Caco-2 (cell line): Measurements from ENCODE around the gene VWA2. TPM values are rescaled to one million over a fixed set of nuclear protein-coding genes. Genes with fewer than 3 reads are reported as not detected.
A peak's percentile ranks its signal among the peaks of the same experiment; 100 is the strongest.

Experiments
- BruUV-seq: library from RNA; stranded (reverse); fragments of 400-500 nt; replicated peaks from 2 replicates; lab custom pipeline; 2021; lab: Mats Ljungman, UMichigan
- CTCF ChIA-PET: fragments of 300-600 bp; sonication (Branson Sonifier 250); formaldehyde crosslinking; loops from one replicate; lab custom pipeline; 2022; ENCODE audit warnings: antibody characterized with exemption; lab: Charles Lee
- POLR2A ChIA-PET: fragments of 300-600 bp; sonication (Branson Sonifier 250); formaldehyde crosslinking; loops from one replicate; lab custom pipeline; 2022; ENCODE audit warnings: antibody characterized with exemption; lab: Charles Lee
- DNase-seq, 2 experiments: peaks; one replicate each; pipeline versions ENCODE4 v3.0.0 to v3.0.0-alpha.2; 2020 to 2022
- H3K27me3 ChIP-seq: replicated peaks from 2 replicates; pipeline ENCODE4 v1.6.0; 2011; ENCODE audit warnings: low read length; ENCODE audit not compliant: control insufficient read depth, insufficient read depth
- H3K36me3 ChIP-seq: 2 replicates; pipeline ENCODE4 v1.5.1; 2011; ENCODE audit warnings: low read length; ENCODE audit not compliant: control insufficient read depth, insufficient read depth
- H3K4me1 ChIP-seq: fragments of 250-450 bp; sonication (Bioruptor Pico); 2 replicates; pipeline ENCODE4 v1.5.1; 2020; ENCODE audit warnings: mild to moderate bottlenecking
- H3K4me3 ChIP-seq: 2 replicates; pipeline ENCODE4 v1.5.1; 2011; ENCODE audit warnings: low read depth, mild to moderate bottlenecking, control low read depth, low read length
- H3K9me3 ChIP-seq: fragments of 250-450 bp; sonication (Bioruptor Pico); 2 replicates; pipeline ENCODE4 v1.5.1; 2020; ENCODE audit warnings: mild to moderate bottlenecking, moderate library complexity
- H3K27ac Mint-ChIP-seq: one replicate; pipeline ENCODE4 v1.8.0; 2022; ENCODE audit warnings: mixed read lengths; ENCODE audit not compliant: unreplicated experiment
- H3K27me3 Mint-ChIP-seq: one replicate; pipeline ENCODE4 v1.8.0; 2022; ENCODE audit warnings: mixed read lengths; ENCODE audit not compliant: insufficient read depth, unreplicated experiment
- H3K36me3 Mint-ChIP-seq: one replicate; pipeline ENCODE4 v1.8.0; 2022; ENCODE audit warnings: mild to moderate bottlenecking, mixed read lengths; ENCODE audit not compliant: insufficient read depth, unreplicated experiment
- H3K4me1 Mint-ChIP-seq: one replicate; pipeline ENCODE4 v1.8.0; 2022; ENCODE audit warnings: low read depth, mixed read lengths; ENCODE audit not compliant: unreplicated experiment
- H3K4me3 Mint-ChIP-seq: one replicate; pipeline ENCODE4 v1.8.0; 2022; ENCODE audit warnings: mild to moderate bottlenecking, moderate library complexity, mixed read lengths; ENCODE audit not compliant: unreplicated experiment
- H3K9me3 Mint-ChIP-seq: one replicate; pipeline ENCODE4 v1.8.0; 2022; ENCODE audit warnings: mixed read lengths; ENCODE audit not compliant: unreplicated experiment
- CTCF ChIP-seq, 2 experiments: fragments of 200-600 bp in 1 of 2; IDR thresholded peaks; 1 replicate in 1 of 2; 2 replicates in 1 of 2; pipeline versions ENCODE4 v1.5.1 to v1.8.0; 2011 to 2022; ENCODE audit warnings: antibody characterized with exemption in 1 of 2, control low read depth in 1 of 2, inconsistent platforms in 1 of 2, low read depth in 1 of 2, low read length in 1 of 2, mild to moderate bottlenecking in 1 of 2, moderate library complexity in 1 of 2; ENCODE audit not compliant: insufficient read depth in 1 of 2, severe bottlenecking in 1 of 2, unreplicated experiment in 1 of 2
- intact Hi-C: fragments of 100-400 bp; cut with micrococcal nuclease; formaldehyde crosslinking; loops from one replicate; pipeline ENCODE4 v1.10.0; 2022; ENCODE audit not compliant: unreplicated experiment
- total RNA-seq: library from RNA; stranded (reverse); gene quantifications from 2 replicates; pipeline ENCODE4 v1.2.3, GENCODE V29; 2022

Gene VWA2
- total RNA-seq, 1 experiment from 2014 or later = 1.2 TPM

GRCh38 chr10:114313866-114314265 is 74.8 kb downstream of the VWA2 start:
- no peaks in the 10 kb centered on the region for H3K27me3 Mint-ChIP-seq
- no peak for TF ChIP-seq CTCF (IDR thresholded peaks at IDR 0.05; ENCODE audit: insufficient read depth in 1 of 2, low read depth in 1 of 2, low read length in 1 of 2, severe bottlenecking in 1 of 2, unreplicated experiment in 1 of 2)

GRCh38 chr10:114315566-114316420 is 76.7 kb downstream of the VWA2 start:
- Histone ChIP-seq H3K9me3 (no peaks in the 10 kb centered on the region), H3K4me3 (no peak overlapping the region), H3K4me1 (no peaks in the 10 kb centered on the region), H3K36me3 (no peaks in the 10 kb centered on the region), H3K27me3 (no peaks in the 10 kb centered on the region)
- ChIA-PET POLR2A (no interaction called here), CTCF (interaction anchor here (1.0 kb wide), 1 partner anchor 13 kb away, joined by 3 read pairs; no protein-coding TSS in a partner anchor)
- peak in 1 of 2 experiments; percentile 19 for DNase-seq
- no peaks in the 10 kb centered on the region for H3K27me3 Mint-ChIP-seq
- no peak overlapping the region for H3K4me3 Mint-ChIP-seq
- H3K9me3 Mint-ChIP-seq = no peaks in the 10 kb centered on the region
- H3K4me1 Mint-ChIP-seq = no peaks in the 10 kb centered on the region
- H3K27ac Mint-ChIP-seq = no peak overlapping the region
- no peak for TF ChIP-seq CTCF (IDR thresholded peaks at IDR 0.05; ENCODE audit: insufficient read depth in 1 of 2, low read depth in 1 of 2, low read length in 1 of 2, severe bottlenecking in 1 of 2, unreplicated experiment in 1 of 2)
- intact Hi-C loops = no loop called here
- H3K36me3 Mint-ChIP-seq = no peaks in the 10 kb centered on the region
- BruUV-seq = no TSS peak

More at GRCh38 chr10:114313866-114314265, 74.8 kb downstream of the VWA2 start:
- no peaks in the 10 kb centered on the region for H3K36me3 ChIP-seq
- no peaks in the 10 kb centered on the region for H3K4me1 ChIP-seq
- intact Hi-C loops = no loop called here
- no peak overlapping the region for H3K4me3 ChIP-seq
- ChIA-PET CTCF (no interaction called here), POLR2A (no interaction called here)
- no peaks in the 10 kb centered on the region for H3K9me3 ChIP-seq
- no peaks in the 10 kb centered on the region for H3K27me3 ChIP-seq
- no TSS peak for BruUV-seq
- peak in 1 of 2 experiments; percentile 20 for DNase-seq
- H3K27ac Mint-ChIP-seq = no peak overlapping the region
- no peak overlapping the region for H3K4me3 Mint-ChIP-seq
- H3K9me3 Mint-ChIP-seq = no peaks in the 10 kb centered on the region
- no peaks in the 10 kb centered on the region for H3K36me3 Mint-ChIP-seq
- H3K4me1 Mint-ChIP-seq = no peaks in the 10 kb centered on the region

- no peaks in the 10 kb centered on the region for H3K36me3 ChIP-seq
- Mint-ChIP-seq H3K36me3 (no peaks in the 10 kb centered on the region), H3K4me3 (no peak overlapping the region), H3K27me3 (no peaks in the 10 kb centered on the region), H3K4me1 (peaks cover 1% of the 10 kb centered on the region), H3K9me3 (peaks cover 3% of the 10 kb centered on the region), H3K27ac (no peak overlapping the region)
- DNase-seq = peak in 1 of 2 experiments; percentile 2
- BruUV-seq = no TSS peak
- ChIA-PET CTCF (no interaction called here), POLR2A (no interaction called here)
- H3K27me3 ChIP-seq = no peaks in the 10 kb centered on the region
- no peaks in the 10 kb centered on the region for H3K4me1 ChIP-seq
- intact Hi-C loops = no loop called here
- TF ChIP-seq CTCF (IDR thresholded peaks at IDR 0.05; ENCODE audit: insufficient read depth in 1 of 2, low read depth in 1 of 2, low read length in 1 of 2, severe bottlenecking in 1 of 2, unreplicated experiment in 1 of 2) = no peak
- no peaks in the 10 kb centered on the region for H3K9me3 ChIP-seq
- H3K4me3 ChIP-seq = no peak overlapping the region
These were observed 77.7 kb downstream of the VWA2 start for GRCh38 chr10:114316744-114317143.
